ENCODE data around the gene SUPT4H1. TPM values are rescaled to one million over a fixed set of nuclear protein-coding genes. Genes with fewer than 3 reads are reported as not detected.

SUPT4H1 gene
- total and polyA plus RNA-seq, 2 experiments from 2014 or later: 82.2 to 83.7 TPM

- TF ChIP-seq ZNF462 (CRISPR knock-in tag; IDR thresholded peaks at IDR 0.05) (no peak), REST (IDR thresholded peaks at IDR 0.05; ENCODE audit: unreplicated experiment) (no peak), POLR2AphosphoS5 (IDR thresholded peaks at IDR 0.05; ENCODE audit: low read depth) (no peak), EZH2phosphoT487 (IDR thresholded peaks at IDR 0.05; ENCODE audit: unreplicated experiment) (no peak), ZNF331 (CRISPR knock-in tag; IDR thresholded peaks at IDR 0.05; ENCODE audit: low read depth) (no peak)
These were observed 14.8 kb downstream of the SUPT4H1 start (continued) for GRCh38 chr17:58337210-58337599.
